ENCODE measurements around the gene DRD5. TPM values are rescaled to one million over a fixed set of nuclear protein-coding genes. Genes with fewer than 3 reads are reported as not detected.

The DRD5 gene
- total RNA-seq, 1 experiment from 2014 or later, result not detected

GRCh38 chr4:9816285-9816684 lies 34.9 kb downstream of the DRD5 start:
- Histone ChIP-seq H3K27me3 (replicated peaks; ENCODE audit: insufficient read depth, low read depth, low read length, poor library complexity) (peaks cover 6% of the 10 kb centered on the region), H3K36me3 (ENCODE audit: insufficient read depth, low read length, poor library complexity, severe bottlenecking) (no peaks in the 10 kb centered on the region), H3K4me1 (ENCODE audit: insufficient read depth, low read length, poor library complexity, severe bottlenecking) (peaks cover 4% of the 10 kb centered on the region), H3K27ac (ENCODE audit: low read depth, low read length, poor library complexity, severe bottlenecking) (no peak overlapping the region), H3K4me3 (ENCODE audit: low read depth, low read length, poor library complexity, severe bottlenecking) (no peak overlapping the region), H3K9me3 (ENCODE audit: low read depth, low read length, poor library complexity, severe bottlenecking) (no peaks in the 10 kb centered on the region)
- intact Hi-C loops (cut with micrococcal nuclease; ENCODE audit: unreplicated experiment), result no loop called here
- ChIA-PET POLR2A (ENCODE audit: low non-redundant PET) (no interaction called here), CTCF (no interaction called here)
- no peak for DNase-seq (ENCODE audit: low spot score)
- TF ChIP-seq CTCF (conservative IDR thresholded peaks at IDR 0.05; ENCODE audit: low read depth, low read length) (no peak), EZH2 (IDR thresholded peaks at IDR 0.05; ENCODE audit: borderline replicate concordance, low read depth, low read length, poor library complexity, severe bottlenecking) (no peak)
- no TSS peak for BruUV-seq (replicated peaks)

GRCh38 chr4:9820343-9820742 lies 38.9 kb downstream of the DRD5 start:
- Histone ChIP-seq H3K27ac (ENCODE audit: low read depth, low read length, poor library complexity, severe bottlenecking) (no peak overlapping the region), H3K36me3 (ENCODE audit: insufficient read depth, low read length, poor library complexity, severe bottlenecking) (no peaks in the 10 kb centered on the region), H3K4me3 (ENCODE audit: low read depth, low read length, poor library complexity, severe bottlenecking) (no peak overlapping the region), H3K27me3 (replicated peaks; ENCODE audit: insufficient read depth, low read depth, low read length, poor library complexity) (peaks cover 6% of the 10 kb centered on the region), H3K9me3 (ENCODE audit: low read depth, low read length, poor library complexity, severe bottlenecking) (no peaks in the 10 kb centered on the region), H3K4me1 (ENCODE audit: insufficient read depth, low read length, poor library complexity, severe bottlenecking) (no peaks in the 10 kb centered on the region)
- DNase-seq (ENCODE audit: low spot score), result no peak
- CTCF ChIA-PET, result no interaction called here
- intact Hi-C loops (cut with micrococcal nuclease; ENCODE audit: unreplicated experiment), result no loop called here
- POLR2A ChIA-PET (ENCODE audit: low non-redundant PET), result no interaction called here
- no peak for TF ChIP-seq CTCF (conservative IDR thresholded peaks at IDR 0.05; ENCODE audit: low read depth, low read length)
- no peak for TF ChIP-seq EZH2 (IDR thresholded peaks at IDR 0.05; ENCODE audit: borderline replicate concordance, low read depth, low read length, poor library complexity, severe bottlenecking)
- BruUV-seq (replicated peaks), result no TSS peak

- ChIA-PET CTCF (no interaction called here), POLR2A (ENCODE audit: low non-redundant PET) (no interaction called here)
- no peak for TF ChIP-seq CTCF (conservative IDR thresholded peaks at IDR 0.05; ENCODE audit: low read depth, low read length)
- TF ChIP-seq EZH2 (IDR thresholded peaks at IDR 0.05; ENCODE audit: borderline replicate concordance, low read depth, low read length, poor library complexity, severe bottlenecking), result no peak
- H3K4me3 ChIP-seq (ENCODE audit: low read depth, low read length, poor library complexity, severe bottlenecking), result no peak overlapping the region
- H3K4me1 ChIP-seq (ENCODE audit: insufficient read depth, low read length, poor library complexity, severe bottlenecking), result no peaks in the 10 kb centered on the region
- H3K36me3 ChIP-seq (ENCODE audit: insufficient read depth, low read length, poor library complexity, severe bottlenecking), result no peaks in the 10 kb centered on the region
- H3K27ac ChIP-seq (ENCODE audit: low read depth, low read length, poor library complexity, severe bottlenecking), result no peak overlapping the region
- no TSS peak for BruUV-seq (replicated peaks)
- no peaks in the 10 kb centered on the region for H3K9me3 ChIP-seq (ENCODE audit: low read depth, low read length, poor library complexity, severe bottlenecking)
- intact Hi-C loops (cut with micrococcal nuclease; ENCODE audit: unreplicated experiment), result no loop called here
- H3K27me3 ChIP-seq (replicated peaks; ENCODE audit: insufficient read depth, low read depth, low read length, poor library complexity), result peaks cover 6% of the 10 kb centered on the region
- DNase-seq (ENCODE audit: low spot score), result no peak
Observed at GRCh38 chr4:9825049-9825448, 43.6 kb downstream of the DRD5 start.
